ENCODE measurements around the gene TRIM33. TPM values are rescaled to one million over a fixed set of nuclear protein-coding genes. Genes with fewer than 3 reads are reported as not detected.
"Not testable (repeated sequence)": the region's sequence is repeated elsewhere in the genome, so short reads cannot be mapped to it uniquely, and the experiment has no call there.

TRIM33 gene
- total RNA-seq, 2 experiments from 2014 or later = 39.5 to 43.4 TPM

DNA sequence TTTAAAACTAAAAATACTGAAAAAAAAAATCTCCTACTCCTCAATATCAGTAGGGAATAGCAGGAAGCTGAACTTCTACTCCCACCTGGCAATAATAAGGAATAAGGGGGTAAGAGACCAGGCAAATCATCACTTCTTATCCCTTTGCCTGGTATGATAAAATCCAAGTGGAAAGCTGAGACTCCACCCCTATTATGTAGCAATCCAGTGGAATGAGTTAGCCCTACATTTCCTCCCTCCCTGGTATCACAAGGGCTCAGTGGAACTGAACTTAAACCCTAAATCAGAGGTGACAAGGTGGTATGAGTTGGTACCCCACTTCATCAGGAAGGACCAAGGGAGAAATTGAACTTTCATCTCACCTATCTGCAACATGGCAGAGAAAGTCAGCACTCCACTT, 25.7 kb downstream of the TRIM33 start:
- peaks cover 4% of the 10 kb centered on the region for H3K9me3 Mint-ChIP-seq (ENCODE audit: insufficient read depth)
- POLR2A ChIA-PET = no interaction called here
- H3K27ac Mint-ChIP-seq = no peak overlapping the region
- peaks cover 36% of the 10 kb centered on the region for H3K4me1 Mint-ChIP-seq (ENCODE audit: low read depth)
- no peak for ATAC-seq
- CTCF ChIA-PET = no interaction called here
- peaks cover 42% of the 10 kb centered on the region for H3K36me3 Mint-ChIP-seq (ENCODE audit: low read depth)
- H3K4me3 Mint-ChIP-seq = no peak overlapping the region
- DNase-seq = no peak
- no peaks in the 10 kb centered on the region for H3K27me3 Mint-ChIP-seq (ENCODE audit: low read depth)

DNA sequence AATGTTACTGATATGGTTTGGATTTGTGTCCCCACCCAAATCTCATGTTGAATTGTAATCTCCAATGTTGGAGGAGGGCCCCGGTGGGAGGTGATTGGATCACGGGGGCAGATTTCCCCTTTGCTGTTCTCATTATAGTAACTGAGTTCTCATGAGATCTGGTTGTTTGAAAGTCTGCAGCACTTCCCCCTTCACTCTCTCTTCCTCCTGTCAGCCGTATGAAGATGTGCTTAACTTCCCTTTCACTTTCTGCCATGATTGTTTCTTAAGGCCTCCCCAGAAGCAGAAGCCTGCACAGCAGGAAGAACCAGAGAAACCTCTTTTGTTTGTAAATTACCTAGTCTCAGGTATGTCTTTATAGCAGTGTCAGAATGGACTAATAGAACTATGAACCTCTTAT, 28.4 kb downstream of the TRIM33 start:
- peak overlapping the region; percentile 73 for H3K27ac Mint-ChIP-seq
- H3K9me3 Mint-ChIP-seq (ENCODE audit: insufficient read depth) = peaks cover 6% of the 10 kb centered on the region
- ATAC-seq (peak; percentile 84), DNase-seq (peak; percentile 39)
- H3K27me3 Mint-ChIP-seq (ENCODE audit: low read depth) = no peaks in the 10 kb centered on the region
- CTCF ChIA-PET = interaction anchor here (0.8 kb wide), 2 partner anchors 15 to 54 kb away, joined by 3 read pairs; no protein-coding TSS in a partner anchor
- POLR2A ChIA-PET = interaction anchor here (0.6 to 1.2 kb wide), 2 partner anchors 14 to 96 kb away, joined by 3 to 4 read pairs; no protein-coding TSS in a partner anchor
- peaks cover 26% of the 10 kb centered on the region for H3K4me1 Mint-ChIP-seq (ENCODE audit: low read depth)
- peaks cover 46% of the 10 kb centered on the region for H3K36me3 Mint-ChIP-seq (ENCODE audit: low read depth)
- peak overlapping the region; percentile 1 for H3K4me3 Mint-ChIP-seq

DNA sequence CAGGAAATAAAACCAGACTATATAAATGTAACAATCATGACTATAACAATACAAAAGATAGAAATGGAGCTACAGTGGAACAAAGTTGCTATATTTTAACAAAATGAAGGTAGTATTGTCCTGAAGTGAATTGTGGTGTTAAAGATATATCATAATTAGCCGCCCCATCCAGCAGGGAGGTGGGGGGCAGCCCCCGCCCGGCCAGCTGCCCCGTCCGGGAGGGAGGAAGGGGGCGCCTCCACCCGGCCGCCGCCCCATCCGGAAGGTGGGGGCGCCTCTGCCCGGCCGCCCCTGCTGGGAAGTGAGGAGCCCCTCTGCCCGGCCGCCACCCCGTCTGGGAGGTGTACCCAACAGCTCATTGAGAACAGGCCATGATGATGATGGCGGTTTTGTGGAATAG, 31.4 kb downstream of the TRIM33 start:
- H3K27ac Mint-ChIP-seq; CTCF ChIA-PET; H3K4me3 Mint-ChIP-seq; POLR2A ChIA-PET; H3K9me3 Mint-ChIP-seq (ENCODE audit: insufficient read depth); ATAC-seq; DNase-seq; H3K27me3 Mint-ChIP-seq (ENCODE audit: low read depth): not testable (repeated sequence)
- peaks cover 38% of the 10 kb centered on the region for H3K36me3 Mint-ChIP-seq (ENCODE audit: low read depth)
- H3K4me1 Mint-ChIP-seq (ENCODE audit: low read depth) = peaks cover 31% of the 10 kb centered on the region

DNA sequence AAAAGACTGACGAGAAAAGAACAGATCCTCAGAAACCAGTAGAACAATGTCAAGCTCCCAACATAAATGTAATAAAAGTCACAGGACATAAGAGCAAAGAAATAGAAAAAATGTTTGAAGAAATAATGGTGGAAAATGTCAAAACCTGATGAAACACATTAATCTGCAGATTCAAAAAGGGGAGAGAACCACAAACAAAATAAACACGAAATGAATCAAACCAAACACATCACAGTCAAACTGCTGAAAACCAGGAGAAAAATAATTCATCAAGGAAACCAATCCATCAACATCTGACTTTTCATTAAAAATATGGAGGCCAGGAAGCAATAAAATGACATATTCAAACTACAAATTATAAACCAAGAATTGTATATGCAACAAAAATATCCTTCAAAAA, 31.9 kb downstream of the TRIM33 start:
- H3K4me3 Mint-ChIP-seq = no peak overlapping the region

DNA sequence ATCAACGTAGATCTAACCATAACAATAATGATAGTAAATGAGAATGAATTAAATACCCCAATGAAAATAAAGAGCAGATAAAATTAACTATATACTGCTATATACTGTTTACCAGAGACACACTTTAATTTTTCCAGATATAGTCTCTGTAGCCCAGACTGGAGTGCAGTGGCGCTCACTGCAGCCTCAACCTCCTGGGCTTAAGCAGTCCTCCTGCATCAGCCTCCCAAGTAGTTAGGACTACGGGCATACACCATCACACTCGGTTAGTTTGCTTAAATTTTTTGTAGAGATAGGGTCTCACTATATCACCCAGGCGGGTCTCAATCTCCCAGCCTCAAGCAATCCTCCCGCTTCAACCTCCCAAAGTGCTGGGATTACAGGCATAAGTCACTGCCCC, 37.2 kb downstream of the TRIM33 start:
- H3K4me1 Mint-ChIP-seq (ENCODE audit: low read depth) = peaks cover 21% of the 10 kb centered on the region
- peaks cover 30% of the 10 kb centered on the region for H3K36me3 Mint-ChIP-seq (ENCODE audit: low read depth)
- no peaks in the 10 kb centered on the region for H3K27me3 Mint-ChIP-seq (ENCODE audit: low read depth)
- no peaks in the 10 kb centered on the region for H3K9me3 Mint-ChIP-seq (ENCODE audit: insufficient read depth)
- CTCF ChIA-PET = no interaction called here
- POLR2A ChIA-PET = interaction anchor here (0.6 kb wide), 1 partner anchor 1755 kb away, joined by 3 read pairs; no protein-coding TSS in a partner anchor
- ATAC-seq (no peak), DNase-seq (no peak)
- no peak overlapping the region for H3K4me3 Mint-ChIP-seq
- no peak overlapping the region for H3K27ac Mint-ChIP-seq

More for the DNA sequence above, 31.9 kb downstream of the TRIM33 start:
- no peak for DNase-seq
- Mint-ChIP-seq H3K9me3 (ENCODE audit: insufficient read depth) (peaks cover 6% of the 10 kb centered on the region), H3K36me3 (ENCODE audit: low read depth) (peaks cover 38% of the 10 kb centered on the region), H3K27ac (no peak overlapping the region), H3K4me1 (ENCODE audit: low read depth) (peaks cover 31% of the 10 kb centered on the region), H3K27me3 (ENCODE audit: low read depth) (no peaks in the 10 kb centered on the region)
- ATAC-seq = no peak
- ChIA-PET CTCF (no interaction called here), POLR2A (no interaction called here)

DNA sequence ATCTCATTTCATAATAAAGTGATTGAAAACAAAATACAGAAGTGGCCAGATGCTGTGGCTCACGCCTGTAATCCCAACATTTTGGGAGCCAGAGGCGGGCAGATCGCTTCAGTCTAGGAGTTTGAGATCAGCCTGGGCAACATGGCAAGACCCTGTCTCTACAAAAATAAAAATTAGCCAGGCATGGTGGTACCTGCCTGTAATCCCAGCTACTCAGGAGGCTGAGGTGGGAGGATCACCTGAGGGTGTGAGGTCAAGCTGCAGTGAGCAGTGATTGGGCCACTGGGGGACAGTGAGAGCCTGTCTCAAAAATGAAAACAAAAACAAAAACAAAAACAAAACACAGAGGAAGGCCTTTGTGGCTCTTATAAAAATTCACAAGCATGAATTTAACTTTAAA, 38.6 kb downstream of the TRIM33 start:
- DNase-seq (no peak), ATAC-seq (no peak)
- POLR2A ChIA-PET = no interaction called here
- no peaks in the 10 kb centered on the region for H3K9me3 Mint-ChIP-seq (ENCODE audit: insufficient read depth)
- H3K27me3 Mint-ChIP-seq (ENCODE audit: low read depth) = no peaks in the 10 kb centered on the region
- H3K27ac Mint-ChIP-seq = no peak overlapping the region
- peaks cover 32% of the 10 kb centered on the region for H3K4me1 Mint-ChIP-seq (ENCODE audit: low read depth)
- H3K36me3 Mint-ChIP-seq (ENCODE audit: low read depth) = peaks cover 28% of the 10 kb centered on the region
- H3K4me3 Mint-ChIP-seq = no peak overlapping the region
- CTCF ChIA-PET = no interaction called here

DNA sequence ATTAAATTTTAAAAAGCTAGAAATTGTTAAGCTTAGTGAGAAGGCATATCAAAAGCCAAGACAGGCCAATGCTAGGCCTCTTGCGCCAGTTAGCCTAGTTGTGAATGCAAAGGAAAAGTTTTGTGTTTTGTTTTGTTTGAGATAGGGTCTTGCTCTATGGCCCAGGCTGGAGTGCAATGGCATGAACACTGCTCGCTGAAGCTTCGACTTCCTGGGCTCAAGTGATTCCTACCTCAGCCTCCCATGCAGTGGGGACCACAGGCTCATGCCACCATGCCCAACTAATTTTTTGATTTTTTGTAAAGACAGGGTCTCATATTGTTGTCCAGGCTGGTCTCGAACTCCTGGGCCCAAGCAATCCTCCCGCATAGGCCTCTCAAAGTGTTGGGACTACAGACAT, 40.3 kb downstream of the TRIM33 start:
- Mint-ChIP-seq H3K4me3 (no peak overlapping the region), H3K36me3 (ENCODE audit: low read depth) (peaks cover 31% of the 10 kb centered on the region), H3K4me1 (ENCODE audit: low read depth) (peaks cover 35% of the 10 kb centered on the region), H3K9me3 (ENCODE audit: insufficient read depth) (no peaks in the 10 kb centered on the region), H3K27me3 (ENCODE audit: low read depth) (no peaks in the 10 kb centered on the region), H3K27ac (no peak overlapping the region)
- no peak for DNase-seq
- ChIA-PET CTCF (no interaction called here), POLR2A (no interaction called here)
- ATAC-seq = no peak

DNA sequence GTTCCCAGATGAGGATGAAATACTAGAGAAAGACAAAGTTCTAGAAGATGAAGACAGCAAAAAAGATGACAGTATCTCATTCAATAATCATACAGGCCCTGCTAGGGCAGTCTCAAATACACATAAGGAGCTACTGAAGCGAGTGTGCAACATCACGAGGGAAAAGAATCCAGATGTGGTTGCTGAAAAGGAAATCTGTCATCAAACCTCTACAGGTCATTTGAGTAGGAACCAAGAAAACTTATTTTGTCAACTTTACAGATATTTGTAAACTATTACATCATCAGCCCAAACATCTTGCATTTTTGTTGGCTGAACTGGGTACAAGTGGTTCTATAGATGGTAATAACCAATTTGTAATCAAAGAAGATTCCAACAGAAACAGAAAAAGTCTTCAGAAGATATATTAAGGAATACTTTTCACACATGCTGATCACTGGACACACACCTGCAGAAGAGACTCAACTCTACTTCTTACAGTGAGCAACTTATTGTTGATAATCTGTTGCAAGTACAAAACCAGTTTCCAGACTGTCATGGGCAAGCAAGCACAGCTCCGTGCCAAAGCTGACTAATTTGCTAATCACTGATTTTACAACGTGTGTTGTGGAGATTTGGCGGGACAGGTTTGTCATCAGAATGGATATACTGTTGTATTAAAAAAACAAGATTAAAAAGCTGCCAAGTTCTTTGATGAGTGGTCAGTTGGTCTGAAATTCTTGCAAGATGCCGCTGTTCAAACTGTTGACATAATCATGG, 42.1 kb downstream of the TRIM33 start:
- H3K9me3 Mint-ChIP-seq (ENCODE audit: insufficient read depth) = no peaks in the 10 kb centered on the region
- H3K4me3 Mint-ChIP-seq = no peak overlapping the region
- no peak for DNase-seq
- H3K36me3 Mint-ChIP-seq (ENCODE audit: low read depth) = peaks cover 26% of the 10 kb centered on the region
- ATAC-seq = no peak
- ChIA-PET POLR2A (interaction anchor here (0.7 to 1.1 kb wide), 2 partner anchors 13 to 42 kb away, joined by 3 to 4 read pairs; partner anchors contain the start of gene TRIM33), CTCF (interaction anchor here (0.9 to 2.7 kb wide), 5 partner anchors 9 to 41 kb away, joined by 3 to 7 read pairs (median 4); no protein-coding TSS in a partner anchor)
- peaks cover 35% of the 10 kb centered on the region for H3K4me1 Mint-ChIP-seq (ENCODE audit: low read depth)
- no peak overlapping the region for H3K27ac Mint-ChIP-seq
- no peaks in the 10 kb centered on the region for H3K27me3 Mint-ChIP-seq (ENCODE audit: low read depth)

DNA sequence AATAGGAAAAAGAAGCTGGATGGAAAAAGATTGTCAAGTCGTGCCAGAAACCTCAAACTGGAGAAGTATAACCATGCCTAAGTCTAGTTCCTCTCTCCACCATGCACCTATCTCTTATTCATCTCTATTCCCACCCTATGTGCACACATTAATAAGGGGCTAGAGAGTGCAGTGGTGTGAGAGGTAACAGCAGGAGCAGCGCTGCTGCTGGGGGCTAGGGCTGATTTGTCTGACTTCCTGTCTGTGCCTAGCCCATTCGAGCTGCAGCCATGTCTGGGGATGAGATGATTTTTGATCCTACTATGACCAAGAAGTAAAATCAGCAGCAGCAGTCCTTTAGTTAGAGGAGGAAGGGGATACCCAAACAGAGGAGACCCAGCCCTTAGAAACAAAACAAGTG, 43.0 kb downstream of the TRIM33 start:
- peak overlapping the region; percentile 77 for H3K27ac Mint-ChIP-seq
- no peaks in the 10 kb centered on the region for H3K9me3 Mint-ChIP-seq (ENCODE audit: insufficient read depth)
- peaks cover 22% of the 10 kb centered on the region for H3K36me3 Mint-ChIP-seq (ENCODE audit: low read depth)
- CTCF ChIA-PET = interaction anchor here (0.9 to 2.7 kb wide), 8 partner anchors 10 to 587 kb away, joined by 3 to 7 read pairs (median 4); no protein-coding TSS in a partner anchor
- POLR2A ChIA-PET = interaction anchor here (0.7 to 1.9 kb wide), 5 partner anchors 14 to 248 kb away, joined by 3 to 9 read pairs (median 3); partner anchors contain the start of genes NRAS and TRIM33
- peak; percentile 69 for ATAC-seq
- no peaks in the 10 kb centered on the region for H3K27me3 Mint-ChIP-seq (ENCODE audit: low read depth)
- peaks cover 35% of the 10 kb centered on the region for H3K4me1 Mint-ChIP-seq (ENCODE audit: low read depth)
- peak; percentile 29 for DNase-seq
- H3K4me3 Mint-ChIP-seq = peak overlapping the region; percentile 42

DNA sequence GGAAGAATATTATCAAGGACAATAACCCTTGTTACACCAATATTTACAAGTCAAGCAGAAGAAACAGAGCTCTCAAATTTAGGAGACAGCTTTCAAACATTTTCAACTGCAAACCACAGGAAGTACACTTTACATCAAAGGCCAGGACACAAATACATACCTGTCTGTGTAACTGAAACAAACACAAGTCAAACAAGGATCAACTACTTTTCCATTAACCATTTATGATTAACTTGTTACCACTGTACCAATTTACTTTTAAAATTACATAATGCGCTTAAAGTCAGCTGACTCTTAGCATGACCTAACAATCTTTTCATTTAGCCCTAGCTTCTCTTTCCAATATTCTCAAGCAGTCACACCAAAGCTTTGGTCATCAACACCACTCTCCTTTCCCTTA, 43.5 kb downstream of the TRIM33 start:
- no peak for DNase-seq
- CTCF ChIA-PET = interaction anchor here (0.7 to 2.7 kb wide), 6 partner anchors 15 to 586 kb away, joined by 3 to 7 read pairs (median 5); no protein-coding TSS in a partner anchor
- H3K36me3 Mint-ChIP-seq (ENCODE audit: low read depth) = peaks cover 19% of the 10 kb centered on the region
- H3K27me3 Mint-ChIP-seq (ENCODE audit: low read depth) = no peaks in the 10 kb centered on the region
- no peaks in the 10 kb centered on the region for H3K9me3 Mint-ChIP-seq (ENCODE audit: insufficient read depth)
- H3K4me3 Mint-ChIP-seq = peak overlapping the region; percentile 42
- peak overlapping the region; percentile 77 for H3K27ac Mint-ChIP-seq
- POLR2A ChIA-PET = interaction anchor here (0.7 to 1.9 kb wide), 3 partner anchors 43 to 248 kb away, joined by 3 to 9 read pairs (median 3); partner anchors contain the start of genes NRAS and TRIM33
- peak; percentile 75 for ATAC-seq
- H3K4me1 Mint-ChIP-seq (ENCODE audit: low read depth) = peaks cover 33% of the 10 kb centered on the region

DNA sequence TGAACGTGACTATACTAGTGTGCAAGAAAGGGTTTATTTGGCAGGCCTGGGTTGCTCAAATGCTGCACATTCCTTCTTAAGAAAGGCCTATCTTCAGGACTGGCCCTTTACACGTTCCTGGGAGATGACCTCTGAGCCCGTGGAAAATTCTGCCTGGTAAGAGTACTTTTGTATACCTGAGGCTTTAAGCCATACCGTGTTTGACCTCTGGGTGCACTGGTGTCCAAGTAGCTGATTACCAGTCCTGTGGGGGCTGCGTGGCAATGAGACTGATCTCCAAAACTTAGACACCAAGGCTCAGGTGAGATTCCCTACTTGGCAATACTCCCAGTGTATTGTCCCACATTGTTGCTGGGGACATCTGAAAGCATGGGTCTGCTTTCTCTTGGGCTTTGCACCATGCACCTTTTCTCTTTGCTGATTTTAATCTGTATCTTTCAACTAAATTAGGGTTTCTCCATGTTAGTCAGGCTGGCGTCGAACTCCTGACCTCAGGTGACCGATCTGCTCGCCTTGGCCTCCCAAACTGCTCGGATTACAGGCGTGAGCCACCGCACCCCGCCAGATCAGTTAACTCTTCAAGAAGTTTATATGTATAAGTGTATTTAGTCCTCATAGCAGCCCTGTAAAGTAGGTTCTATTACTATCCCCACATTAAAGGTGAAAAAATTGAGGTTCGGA, 44.5 kb downstream of the TRIM33 start:
- H3K36me3 Mint-ChIP-seq (ENCODE audit: low read depth) = peaks cover 24% of the 10 kb centered on the region
- peak overlapping the region; percentile 6 for H3K27ac Mint-ChIP-seq
- ChIA-PET CTCF (interaction anchor here (0.7 to 2.7 kb wide), 3 partner anchors 28 to 585 kb away, joined by 3 to 6 read pairs (median 4); no protein-coding TSS in a partner anchor), POLR2A (interaction anchor here (1.9 kb wide), 1 partner anchor 44 kb away, joined by 9 read pairs; the partner anchor contains the start of gene TRIM33)
- H3K9me3 Mint-ChIP-seq (ENCODE audit: insufficient read depth) = no peaks in the 10 kb centered on the region
- DNase-seq = no peak
- ATAC-seq = no peak
- H3K4me1 Mint-ChIP-seq (ENCODE audit: low read depth) = peaks cover 32% of the 10 kb centered on the region
- no peaks in the 10 kb centered on the region for H3K27me3 Mint-ChIP-seq (ENCODE audit: low read depth)
- no peak overlapping the region for H3K4me3 Mint-ChIP-seq

Data from activated CD8-positive, alpha-beta T cell treated with anti-CD3 and anti-CD28 coated beads, Interleukin-2, amount 10 ng/mL, durations not matched to agents 7 days and 5 days (primary cell).